HEK293T (cell line): ENCODE data around the gene DDX56.

Experiments
- CTCF ChIA-PET: fragments of 350-600 bp; formaldehyde crosslinking; extraction: SDS; loops from one replicate; lab custom pipeline; 2021; ENCODE audit warnings: antibody characterized with exemption, inconsistent platforms; lab: Yijun Ruan, JAX
- POLR2A ChIA-PET: fragments of 350-600 bp; formaldehyde crosslinking; extraction: SDS; loops from one replicate; lab custom pipeline; 2020; ENCODE audit warnings: antibody characterized with exemption, inconsistent platforms; lab: Yijun Ruan, JAX
- DNase-seq: peaks from one replicate; pipeline ENCODE4 v3.0.0; 2012; ENCODE audit warnings: mixed read lengths; ENCODE audit errors: extremely low spot score
- ARNT ChIP-seq: fragments of 450-650 bp; IDR thresholded peaks from 2 replicates; pipeline ENCODE4 v1.6.1; 2017; ENCODE audit warnings: mild to moderate bottlenecking
- BHLHE40 ChIP-seq: fragments of 450-650 bp; IDR thresholded peaks from 2 replicates; pipeline ENCODE4 v1.6.1; 2016; ENCODE audit warnings: mild to moderate bottlenecking, moderate library complexity, borderline replicate concordance
- CTBP1 ChIP-seq: fragments of 450-650 bp; IDR thresholded peaks from 2 replicates; pipeline ENCODE4 v1.6.1; 2016; ENCODE audit warnings: borderline replicate concordance
- ELF4 ChIP-seq: fragments of 450-650 bp; IDR thresholded peaks from 2 replicates; pipeline ENCODE4 v1.6.1; 2017; ENCODE audit warnings: antibody characterized with exemption
- FOXA1 ChIP-seq: fragments of 450-650 bp; IDR thresholded peaks from 2 replicates; pipeline ENCODE4 v1.6.1; 2016; ENCODE audit warnings: mild to moderate bottlenecking
- FOXK2 ChIP-seq: fragments of 450-650 bp; IDR thresholded peaks from 2 replicates; pipeline ENCODE4 v1.6.1; 2016; ENCODE audit warnings: mild to moderate bottlenecking
- FOXM1 ChIP-seq: fragments of 450-650 bp; IDR thresholded peaks from 2 replicates; pipeline ENCODE4 v1.6.1; 2017; ENCODE audit warnings: mild to moderate bottlenecking, borderline replicate concordance
- HDGF ChIP-seq: fragments of 450-650 bp; IDR thresholded peaks from 2 replicates; pipeline ENCODE4 v1.6.1; 2017; ENCODE audit warnings: antibody characterized with exemption, borderline replicate concordance
- L3MBTL2 ChIP-seq: fragments of 450-650 bp; conservative IDR thresholded peaks from 2 replicates; pipeline ENCODE4 v1.6.1; 2016; ENCODE audit warnings: mild to moderate bottlenecking
- LEF1 ChIP-seq: fragments of 450-650 bp; IDR thresholded peaks from 2 replicates; pipeline ENCODE4 v1.6.1; 2017; ENCODE audit warnings: mild to moderate bottlenecking, borderline replicate concordance
- NFRKB ChIP-seq: fragments of 450-650 bp; IDR thresholded peaks from 2 replicates; pipeline ENCODE4 v1.6.1; 2016; ENCODE audit warnings: mild to moderate bottlenecking, moderate library complexity
- PKNOX1 ChIP-seq: fragments of 450-650 bp; IDR thresholded peaks from 2 replicates; pipeline ENCODE4 v1.6.1; 2016
- SP1 ChIP-seq: fragments of 450-650 bp; IDR thresholded peaks from 2 replicates; pipeline ENCODE4 v1.6.1; 2017
- SUZ12 ChIP-seq: fragments of 450-650 bp; IDR thresholded peaks from 2 replicates; pipeline ENCODE4 v1.6.1; 2016; ENCODE audit warnings: mild to moderate bottlenecking
- TARDBP ChIP-seq: fragments of 450-650 bp; IDR thresholded peaks from 2 replicates; pipeline ENCODE4 v1.6.1; 2016
- ZNF384 ChIP-seq: fragments of 450-650 bp; IDR thresholded peaks from 2 replicates; pipeline ENCODE4 v1.6.1; 2016

The DDX56 gene

DNA sequence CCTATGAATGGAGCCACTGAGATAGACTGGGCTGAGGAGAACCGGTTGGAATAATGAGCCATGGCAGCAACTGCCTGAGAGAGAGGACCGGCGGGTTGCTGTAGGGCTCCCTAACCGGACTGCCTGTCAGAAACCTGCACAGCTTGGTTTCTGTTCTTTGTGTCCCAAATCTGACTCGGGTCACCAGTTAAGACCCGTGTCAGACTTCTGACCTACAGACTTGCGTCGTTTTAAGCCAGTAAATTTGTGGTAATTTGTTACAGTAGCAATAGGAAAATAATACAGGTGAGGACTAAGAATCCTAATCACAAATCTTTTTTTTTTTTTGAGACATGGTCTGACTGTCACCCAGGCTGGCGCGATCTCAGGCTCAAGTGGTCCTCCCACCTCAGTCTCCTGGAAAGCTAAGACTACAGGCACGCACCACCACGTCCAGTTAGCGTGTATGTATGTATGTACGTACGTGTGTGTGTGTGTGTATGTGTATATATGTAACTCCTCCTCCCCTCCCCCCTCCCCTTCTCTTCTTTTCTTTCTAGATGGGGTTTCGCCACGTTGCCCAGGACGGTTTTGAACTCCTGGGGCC lies 672 bp upstream of the DDX56 start:
- ChIA-PET CTCF (interaction anchor here (0.7 to 1.4 kb wide), 3 partner anchors 9 to 45 kb away, joined by 3 to 5 read pairs (median 5); no protein-coding TSS in a partner anchor), POLR2A (interaction anchor here (0.7 to 3.1 kb wide), 27 partner anchors 8 to 563 kb away, joined by 3 to 41 read pairs (median 3); partner anchors contain the start of genes H2AZ2, NPC1L1, NUDCD3 and OGDH)
- DNase-seq, result no peak
- no peak for TF ChIP-seq ELF4
- TF ChIP-seq FOXK2, result no peak
- TF ChIP-seq ARNT, result no peak
- TF ChIP-seq NFRKB, result no peak

- TF ChIP-seq SUZ12 (no peak), ELF4 (no peak), ARNT (no peak), HDGF (no peak), FOXA1 (no peak), FOXK2 (no peak), ZNF384 (no peak), FOXM1 (no peak), LEF1 (no peak), PKNOX1 (no peak), TARDBP (no peak), NFRKB (no peak), L3MBTL2 (no peak), CTBP1 (no peak), BHLHE40 (no peak), SP1 (no peak)
- CTCF ChIA-PET, result interaction anchor here (1.4 kb wide), 1 partner anchor 16 kb away, joined by 5 read pairs; no protein-coding TSS in a partner anchor
- no peak for DNase-seq
- POLR2A ChIA-PET, result interaction anchor here (1.1 to 3.1 kb wide), 7 partner anchors 8 to 282 kb away, joined by 3 to 41 read pairs (median 4); partner anchors contain the start of gene TMED4
These were observed 937 bp downstream of the DDX56 start for GRCh38 chr7:44572771-44573170.

DNA sequence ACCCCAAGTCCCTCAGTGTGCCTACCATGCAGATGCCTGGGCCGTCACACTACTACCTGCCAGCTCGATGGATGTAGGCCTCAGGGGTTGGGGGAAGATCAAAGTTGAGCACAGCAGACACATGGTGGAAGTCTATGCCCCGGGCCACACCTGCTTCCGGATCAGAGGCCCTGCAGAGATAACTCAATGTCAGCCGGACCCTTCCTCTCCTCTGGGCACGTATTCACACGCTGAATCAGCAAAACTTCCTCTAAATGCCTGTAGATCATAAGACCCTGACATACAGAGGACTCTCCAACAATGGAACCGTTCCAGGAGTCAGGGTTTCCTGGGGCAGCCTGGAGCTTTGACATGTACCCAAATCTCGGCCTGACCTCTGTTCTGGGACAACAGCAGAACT lies 3.7 kb downstream of the DDX56 start:
- ChIA-PET CTCF (no interaction called here), POLR2A (interaction anchor here (1.1 to 1.9 kb wide), 2 partner anchors 8 to 12 kb away, joined by 3 to 9 read pairs; partner anchors contain the start of gene TMED4)
- no peak for DNase-seq
- TF ChIP-seq LEF1 (no peak), ZNF384 (no peak), FOXM1 (no peak), PKNOX1 (no peak), L3MBTL2 (no peak), CTBP1 (no peak), NFRKB (no peak), TARDBP (no peak), HDGF (no peak), FOXA1 (no peak), SUZ12 (no peak), ELF4 (no peak), BHLHE40 (no peak), SP1 (no peak), ARNT (no peak), FOXK2 (no peak)

GRCh38 chr7:44568771-44569560 lies 4.7 kb downstream of the DDX56 start:
- no peak for DNase-seq
- TF ChIP-seq NFRKB (no peak), L3MBTL2 (no peak), PKNOX1 (no peak), FOXK2 (no peak), ELF4 (no peak), LEF1 (no peak), HDGF (no peak), FOXM1 (no peak), FOXA1 (no peak), SP1 (no peak), SUZ12 (no peak), CTBP1 (no peak), ZNF384 (no peak), TARDBP (no peak)
- POLR2A ChIA-PET, result interaction anchor here (1.0 to 1.9 kb wide), 3 partner anchors 13 to 279 kb away, joined by 3 to 9 read pairs (median 3); partner anchors contain the start of genes H2AZ2 and TMED4
- CTCF ChIA-PET, result no interaction called here

DNA sequence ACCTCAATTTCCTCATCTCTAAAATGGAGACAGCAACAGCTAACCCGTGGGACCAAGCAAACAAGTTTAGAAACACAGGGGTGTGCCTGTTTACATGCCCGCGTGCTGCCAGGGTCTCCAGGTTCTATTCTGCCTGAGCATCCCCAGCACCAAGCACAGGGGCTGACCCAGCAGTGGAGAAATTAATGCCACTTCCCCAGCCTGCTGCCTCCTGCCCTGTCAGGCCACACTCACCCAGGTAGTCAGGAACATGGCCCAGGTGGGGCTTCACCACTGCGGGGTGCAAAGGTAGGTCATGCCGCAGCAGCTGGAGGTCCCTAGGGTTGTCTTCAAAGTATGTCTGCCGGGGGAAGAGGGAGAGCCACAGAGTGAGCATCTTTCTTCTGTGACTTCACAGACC lies 5.8 kb downstream of the DDX56 start:
- no peak for DNase-seq
- TF ChIP-seq FOXM1, result no peak
- TF ChIP-seq L3MBTL2, result no peak
- TF ChIP-seq BHLHE40, result no peak
- TF ChIP-seq NFRKB, result no peak
- no peak for TF ChIP-seq FOXA1
- no peak for TF ChIP-seq SP1
- no peak for TF ChIP-seq SUZ12
- no peak for TF ChIP-seq ARNT
- no peak for TF ChIP-seq ZNF384
- TF ChIP-seq ELF4, result no peak
- no peak for TF ChIP-seq FOXK2
- TF ChIP-seq PKNOX1, result no peak
- ChIA-PET CTCF (interaction anchor here (1.1 kb wide), 1 partner anchor 327 kb away, joined by 4 read pairs; no protein-coding TSS in a partner anchor), POLR2A (interaction anchor here (0.9 to 1.6 kb wide), 4 partner anchors 15 to 280 kb away, joined by 3 read pairs; partner anchors contain the start of genes H2AZ2 and OGDH)
